ENCODE results near the gene FAM131C.

- TF ChIP-seq CTCF (IDR thresholded peaks at IDR 0.05; ENCODE audit: low read depth, low read length) (no peak), EZH2phosphoT487 (IDR thresholded peaks at IDR 0.05; ENCODE audit: low read depth) (no peak)
Observed at GRCh38 chr1:16075337-16076030, 2.0 kb upstream of the FAM131C start.

Data from OCI-LY3 (cell line).